T-helper 1 cell treated with Interleukin-12 subunit alpha and Interleukin-12 subunit beta and Interleukin-4 antibody, amounts not matched to agents 30 μg/mL and 1 μg/mL, for 36 hours (primary cell): Measurements from ENCODE around the gene VASN.
"Not testable (repeated sequence)": the region's sequence is repeated elsewhere in the genome, so short reads cannot be mapped to it uniquely, and the experiment has no call there.

Source experiments
- H3K27ac Mint-ChIP-seq: one replicate; pipeline ENCODE4 v1.8.0; 2021; ENCODE audit warnings: mild to moderate bottlenecking, mixed read lengths
- H3K27me3 Mint-ChIP-seq: one replicate; pipeline ENCODE4 v1.8.0; 2021; ENCODE audit warnings: low read depth, mixed read lengths
- H3K36me3 Mint-ChIP-seq: one replicate; pipeline ENCODE4 v1.8.0; 2021; ENCODE audit warnings: low read depth, mixed read lengths
- H3K4me1 Mint-ChIP-seq: one replicate; pipeline ENCODE4 v1.8.0; 2021; ENCODE audit warnings: low read depth, mixed read lengths
- H3K4me3 Mint-ChIP-seq: one replicate; pipeline ENCODE4 v1.8.0; 2021; ENCODE audit warnings: mild to moderate bottlenecking, moderate library complexity, mixed read lengths
- H3K9me3 Mint-ChIP-seq: one replicate; pipeline ENCODE4 v1.8.0; 2021; ENCODE audit warnings: mixed read lengths

The VASN gene

DNA sequence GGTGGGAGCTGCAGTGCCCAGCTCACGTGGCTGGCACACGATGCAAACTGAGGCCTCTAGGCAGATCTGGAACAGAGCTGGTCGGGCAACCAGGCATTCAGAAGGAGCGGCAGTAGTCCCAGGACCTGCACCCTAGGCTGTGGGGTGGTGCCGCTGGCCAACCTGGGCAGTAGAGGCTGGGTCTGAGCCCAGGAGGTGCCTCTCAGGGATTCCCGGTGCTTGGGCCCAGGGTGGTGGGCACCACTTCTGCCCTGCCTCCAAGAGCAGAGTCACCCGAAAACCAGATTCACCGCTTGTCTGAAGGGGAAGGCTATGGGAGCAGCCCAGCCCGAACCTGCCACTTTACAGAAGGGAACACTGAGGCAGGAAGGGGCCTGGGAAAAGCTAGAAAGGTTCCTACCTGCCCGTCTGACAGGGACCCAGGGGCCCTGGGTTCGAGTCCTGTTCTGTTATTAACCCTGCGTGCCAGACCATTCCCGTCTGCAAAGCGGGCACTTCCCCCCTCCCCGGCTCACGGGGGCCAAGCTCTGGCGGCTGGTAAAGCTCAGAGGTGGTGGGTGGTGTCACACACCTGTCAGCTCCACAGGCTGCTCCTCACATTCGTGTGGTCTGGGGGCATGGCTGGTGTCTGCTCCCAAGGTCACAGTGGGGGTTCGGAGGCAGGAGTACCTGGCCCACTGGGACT is 38.9 kb upstream of the VASN start:
- H3K9me3 Mint-ChIP-seq = no peaks in the 10 kb centered on the region
- H3K27me3 Mint-ChIP-seq = peaks cover 6% of the 10 kb centered on the region
- no peak overlapping the region for H3K4me3 Mint-ChIP-seq
- no peaks in the 10 kb centered on the region for H3K4me1 Mint-ChIP-seq
- H3K27ac Mint-ChIP-seq = no peak overlapping the region
- no peaks in the 10 kb centered on the region for H3K36me3 Mint-ChIP-seq

DNA sequence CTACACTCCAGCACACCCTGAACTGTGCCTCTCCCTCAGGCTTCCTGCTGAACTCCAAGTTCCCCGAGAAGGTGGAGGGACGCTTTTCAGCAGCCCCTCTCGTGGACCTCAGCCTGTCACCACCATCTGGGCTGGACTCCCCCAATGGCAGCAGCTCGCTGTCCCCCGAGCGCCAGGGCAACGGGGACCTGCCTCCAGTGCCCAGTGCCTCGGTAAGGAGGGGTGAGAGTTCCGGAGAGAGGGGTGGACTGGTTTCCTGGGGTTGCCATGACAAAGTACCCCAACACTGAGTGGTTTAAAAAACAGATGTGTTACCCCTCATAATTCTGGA is 38.4 kb upstream of the VASN start:
- Mint-ChIP-seq H3K4me3 (no peak overlapping the region), H3K27ac (no peak overlapping the region), H3K36me3 (no peaks in the 10 kb centered on the region), H3K4me1 (no peaks in the 10 kb centered on the region), H3K9me3 (no peaks in the 10 kb centered on the region), H3K27me3 (peaks cover 2% of the 10 kb centered on the region)

GRCh38 chr16:4333714-4334113 is 37.9 kb upstream of the VASN start:
- H3K4me3 Mint-ChIP-seq, H3K9me3 Mint-ChIP-seq: not testable (repeated sequence)

GRCh38 chr16:4334724-4335495 is 36.7 kb upstream of the VASN start:
- H3K4me3 Mint-ChIP-seq = no peak overlapping the region

More at GRCh38 chr16:4333714-4334113, 37.9 kb upstream of the VASN start:
- not testable (repeated sequence) for H3K36me3 Mint-ChIP-seq, H3K27me3 Mint-ChIP-seq, H3K27ac Mint-ChIP-seq, H3K4me1 Mint-ChIP-seq

DNA sequence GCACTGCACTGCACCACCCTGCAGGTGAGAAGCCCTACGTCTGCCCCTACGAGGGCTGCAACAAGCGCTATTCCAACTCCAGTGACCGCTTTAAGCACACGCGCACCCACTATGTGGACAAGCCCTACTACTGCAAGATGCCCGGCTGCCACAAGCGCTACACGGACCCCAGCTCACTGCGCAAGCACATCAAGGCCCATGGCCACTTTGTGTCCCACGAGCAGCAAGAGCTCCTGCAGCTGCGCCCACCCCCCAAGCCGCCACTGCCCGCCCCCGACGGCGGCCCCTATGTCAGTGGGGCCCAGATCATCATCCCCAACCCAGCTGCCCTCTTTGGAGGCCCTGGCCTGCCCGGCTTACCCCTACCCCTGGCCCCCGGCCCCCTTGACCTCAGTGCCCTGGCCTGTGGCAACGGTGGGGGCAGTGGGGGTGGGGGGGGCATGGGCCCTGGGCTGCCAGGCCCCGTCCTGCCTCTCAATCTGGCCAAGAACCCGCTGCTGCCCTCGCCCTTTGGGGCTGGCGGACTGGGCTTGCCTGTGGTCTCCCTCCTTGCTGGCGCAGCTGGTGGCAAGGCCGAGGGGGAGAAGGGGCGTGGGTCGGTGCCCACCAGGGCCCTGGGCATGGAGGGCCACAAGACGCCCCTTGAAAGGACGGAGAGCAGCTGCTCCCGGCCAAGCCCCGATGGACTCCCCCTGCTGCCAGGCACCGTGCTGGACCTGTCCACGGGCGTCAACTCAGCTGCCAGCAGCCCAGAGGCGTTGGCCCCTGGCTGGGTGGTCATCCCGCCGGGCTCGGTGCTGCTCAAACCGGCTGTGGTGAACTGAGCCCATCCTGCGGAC is 34.7 kb upstream of the VASN start:
- Mint-ChIP-seq H3K4me1 (no peaks in the 10 kb centered on the region), H3K36me3 (no peaks in the 10 kb centered on the region), H3K27me3 (no peaks in the 10 kb centered on the region)

More at GRCh38 chr16:4334724-4335495, 36.7 kb upstream of the VASN start:
- no peaks in the 10 kb centered on the region for H3K36me3 Mint-ChIP-seq
- no peaks in the 10 kb centered on the region for H3K9me3 Mint-ChIP-seq
- no peaks in the 10 kb centered on the region for H3K4me1 Mint-ChIP-seq
- H3K27ac Mint-ChIP-seq = no peak overlapping the region
- no peaks in the 10 kb centered on the region for H3K27me3 Mint-ChIP-seq

GRCh38 chr16:4337540-4338088 is 34.0 kb upstream of the VASN start:
- H3K36me3 Mint-ChIP-seq = no peaks in the 10 kb centered on the region
- no peaks in the 10 kb centered on the region for H3K27me3 Mint-ChIP-seq
- H3K9me3 Mint-ChIP-seq = no peaks in the 10 kb centered on the region
- H3K4me1 Mint-ChIP-seq = no peaks in the 10 kb centered on the region
- no peak overlapping the region for H3K4me3 Mint-ChIP-seq
- H3K27ac Mint-ChIP-seq = no peak overlapping the region

More for the DNA sequence above, 34.7 kb upstream of the VASN start:
- H3K4me3 Mint-ChIP-seq = no peak overlapping the region
- H3K9me3 Mint-ChIP-seq = no peaks in the 10 kb centered on the region
- no peak overlapping the region for H3K27ac Mint-ChIP-seq

DNA sequence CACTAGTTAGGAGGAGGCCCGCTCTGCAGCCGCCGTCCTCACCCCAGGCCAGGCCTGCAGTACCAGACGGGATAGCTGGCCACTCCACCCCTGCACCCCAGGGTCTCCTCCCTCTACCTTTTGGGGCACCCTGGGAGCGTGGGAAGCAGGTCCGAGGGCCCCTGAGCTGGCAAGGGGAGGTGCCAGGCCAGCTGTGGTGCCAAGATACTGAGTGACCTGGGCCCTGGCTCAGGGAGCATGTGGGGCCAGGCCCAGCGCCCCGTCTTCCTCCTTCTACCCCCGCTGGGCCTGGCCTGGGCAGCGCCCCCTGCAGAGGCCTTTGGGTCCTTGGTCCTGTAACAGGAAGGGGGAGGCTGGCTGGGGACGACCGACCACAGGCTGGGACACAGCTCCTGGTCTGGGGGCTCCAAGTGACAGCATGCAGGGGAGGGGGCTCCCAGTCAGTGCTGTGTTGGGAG is 33.5 kb upstream of the VASN start:
- Mint-ChIP-seq H3K27ac (no peak overlapping the region), H3K9me3 (no peaks in the 10 kb centered on the region), H3K4me1 (no peaks in the 10 kb centered on the region), H3K27me3 (no peaks in the 10 kb centered on the region), H3K36me3 (no peaks in the 10 kb centered on the region), H3K4me3 (no peak overlapping the region)

GRCh38 chr16:4338712-4339299 is 32.8 kb upstream of the VASN start:
- Mint-ChIP-seq H3K36me3 (no peaks in the 10 kb centered on the region), H3K4me3 (no peak overlapping the region), H3K27me3 (no peaks in the 10 kb centered on the region), H3K27ac (no peak overlapping the region), H3K4me1 (no peaks in the 10 kb centered on the region), H3K9me3 (no peaks in the 10 kb centered on the region)

DNA sequence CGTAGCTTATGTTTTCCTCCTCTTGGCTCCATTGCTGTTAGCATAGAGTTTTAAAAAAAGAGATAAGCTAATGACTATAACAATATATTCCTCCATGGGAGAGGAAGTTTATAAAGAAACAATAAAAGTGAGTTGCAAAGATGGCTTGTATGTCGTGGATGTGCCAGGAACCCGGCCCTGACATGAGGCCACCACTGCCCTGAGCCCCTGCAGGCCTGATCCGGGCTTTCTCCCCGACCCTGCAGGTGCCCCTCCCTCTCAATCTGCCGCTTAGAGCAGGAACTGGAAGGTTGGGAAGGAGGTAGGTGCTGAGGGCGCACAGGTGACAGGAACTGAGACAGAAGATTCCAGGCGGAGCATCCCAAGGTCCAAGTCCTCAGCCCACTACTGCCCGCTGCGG is 32.2 kb upstream of the VASN start:
- Mint-ChIP-seq H3K4me1 (no peaks in the 10 kb centered on the region), H3K4me3 (no peak overlapping the region), H3K27me3 (no peaks in the 10 kb centered on the region), H3K27ac (no peak overlapping the region), H3K36me3 (no peaks in the 10 kb centered on the region), H3K9me3 (no peaks in the 10 kb centered on the region)

DNA sequence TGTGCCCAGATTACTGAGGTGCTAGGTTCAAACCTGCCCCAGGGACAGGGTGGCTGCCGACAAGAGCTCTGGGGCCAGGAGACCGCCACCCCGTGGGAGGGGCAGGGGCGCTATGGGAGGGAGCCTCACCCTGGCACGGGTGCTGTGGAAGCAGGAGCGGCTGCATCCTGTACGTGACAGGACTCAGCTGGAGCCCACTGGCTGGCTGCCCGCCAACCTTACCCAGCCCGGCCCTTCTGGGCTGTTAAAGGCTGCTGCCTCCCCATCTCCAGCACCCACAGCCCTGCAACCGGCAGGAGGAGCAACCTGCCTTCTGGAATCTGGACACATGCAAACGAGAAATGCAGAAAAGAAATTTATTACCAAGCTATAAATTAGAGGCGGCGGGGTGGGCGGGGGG is 31.7 kb upstream of the VASN start:
- H3K4me3 Mint-ChIP-seq = no peak overlapping the region
- no peaks in the 10 kb centered on the region for H3K27me3 Mint-ChIP-seq
- H3K9me3 Mint-ChIP-seq = no peaks in the 10 kb centered on the region
- no peaks in the 10 kb centered on the region for H3K36me3 Mint-ChIP-seq
- no peak overlapping the region for H3K27ac Mint-ChIP-seq
- peaks cover 2% of the 10 kb centered on the region for H3K4me1 Mint-ChIP-seq

GRCh38 chr16:4340443-4340842 is 31.2 kb upstream of the VASN start:
- H3K4me3 Mint-ChIP-seq = no peak overlapping the region
- H3K4me1 Mint-ChIP-seq = peaks cover 2% of the 10 kb centered on the region
- no peaks in the 10 kb centered on the region for H3K36me3 Mint-ChIP-seq
- no peak overlapping the region for H3K27ac Mint-ChIP-seq
- no peaks in the 10 kb centered on the region for H3K9me3 Mint-ChIP-seq
- no peaks in the 10 kb centered on the region for H3K27me3 Mint-ChIP-seq

GRCh38 chr16:4341250-4341649 is 30.4 kb upstream of the VASN start:
- Mint-ChIP-seq H3K4me1 (peaks cover 2% of the 10 kb centered on the region), H3K27ac (no peak overlapping the region), H3K9me3 (no peaks in the 10 kb centered on the region), H3K27me3 (no peaks in the 10 kb centered on the region), H3K36me3 (no peaks in the 10 kb centered on the region), H3K4me3 (no peak overlapping the region)

DNA sequence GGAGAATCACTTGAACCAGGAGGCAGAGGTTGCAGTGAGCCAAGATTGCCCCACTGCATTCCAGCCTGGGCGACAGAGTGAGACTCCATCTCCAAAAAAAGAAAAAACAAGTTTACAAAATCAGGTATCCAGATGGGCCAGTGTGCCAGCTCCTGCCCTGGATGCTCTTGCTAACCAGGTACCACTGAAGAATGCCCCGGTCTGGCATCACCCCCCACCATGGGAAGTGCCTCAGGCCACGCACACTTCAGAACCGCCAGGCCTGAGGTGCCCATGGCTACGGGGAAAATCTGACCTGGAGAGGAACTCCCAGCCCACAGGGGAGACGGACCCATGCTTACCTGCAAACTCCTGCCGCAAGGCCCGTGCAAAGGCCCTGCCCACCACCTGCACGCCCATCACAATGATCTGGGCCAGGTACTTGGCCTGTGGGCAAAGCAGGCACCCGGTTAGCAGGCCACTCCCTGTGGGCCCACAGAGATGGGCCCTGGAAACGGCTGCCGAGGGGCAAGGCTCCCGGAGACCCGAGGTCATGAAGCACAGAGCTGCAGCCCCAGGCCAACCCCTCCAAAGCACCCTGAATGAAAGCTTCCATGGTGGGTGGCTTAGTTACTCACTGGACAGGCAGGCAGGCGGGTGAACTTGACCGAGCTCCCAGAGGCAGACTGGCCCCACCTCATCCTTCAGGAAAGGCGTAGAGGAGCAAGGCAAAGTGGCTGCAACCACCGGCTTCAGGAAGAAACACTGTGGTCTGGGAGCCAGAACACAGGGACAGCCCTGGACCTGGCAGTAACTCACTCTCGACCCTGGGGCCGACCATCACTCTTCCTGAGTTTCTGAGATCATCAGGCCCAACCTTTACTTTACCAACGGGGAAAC is 28.5 kb upstream of the VASN start:
- Mint-ChIP-seq H3K27ac (no peak overlapping the region), H3K36me3 (no peaks in the 10 kb centered on the region), H3K4me3 (no peak overlapping the region), H3K4me1 (peaks cover 2% of the 10 kb centered on the region), H3K27me3 (no peaks in the 10 kb centered on the region), H3K9me3 (no peaks in the 10 kb centered on the region)
